SK-N-MC (cell line): Measurements from ENCODE around the gene BRD3OS.

Experiments
- EZH2 ChIP-seq: fragments of 200-600 bp; sonication (generic); IDR thresholded peaks from one replicate; pipeline ENCODE4 v1.6.1; 2017; ENCODE audit warnings: antibody characterized with exemption
- FOXP2 ChIP-seq: optimal IDR thresholded peaks from 2 replicates; pipeline ENCODE3; 2011; ENCODE audit warnings: mild to moderate bottlenecking, moderate library complexity; ENCODE audit not compliant: insufficient read depth; ENCODE audit errors: extremely low read length, control extremely low read depth
- POLR2AphosphoS5 ChIP-seq: IDR thresholded peaks from 2 replicates; pipeline ENCODE4 v1.6.1; 2012; ENCODE audit warnings: mild to moderate bottlenecking, low read depth, low read length, borderline replicate concordance

- TF ChIP-seq POLR2AphosphoS5 = no peak
- no peak for TF ChIP-seq EZH2
- no peak for TF ChIP-seq FOXP2
Measured at GRCh38 chr9:134040176-134040565, 14.9 kb downstream of the BRD3OS start.
